ENCODE measurements around the gene CISD1.

The CISD1 gene

GRCh38 chr10:58266003-58266825 lies 2.7 kb upstream of the CISD1 start:
- peak; percentile 15 for DNase-seq

GRCh38 chr10:58266826-58267712 lies 1.9 kb upstream of the CISD1 start:
- DNase-seq = peak; percentile 14

DNA sequence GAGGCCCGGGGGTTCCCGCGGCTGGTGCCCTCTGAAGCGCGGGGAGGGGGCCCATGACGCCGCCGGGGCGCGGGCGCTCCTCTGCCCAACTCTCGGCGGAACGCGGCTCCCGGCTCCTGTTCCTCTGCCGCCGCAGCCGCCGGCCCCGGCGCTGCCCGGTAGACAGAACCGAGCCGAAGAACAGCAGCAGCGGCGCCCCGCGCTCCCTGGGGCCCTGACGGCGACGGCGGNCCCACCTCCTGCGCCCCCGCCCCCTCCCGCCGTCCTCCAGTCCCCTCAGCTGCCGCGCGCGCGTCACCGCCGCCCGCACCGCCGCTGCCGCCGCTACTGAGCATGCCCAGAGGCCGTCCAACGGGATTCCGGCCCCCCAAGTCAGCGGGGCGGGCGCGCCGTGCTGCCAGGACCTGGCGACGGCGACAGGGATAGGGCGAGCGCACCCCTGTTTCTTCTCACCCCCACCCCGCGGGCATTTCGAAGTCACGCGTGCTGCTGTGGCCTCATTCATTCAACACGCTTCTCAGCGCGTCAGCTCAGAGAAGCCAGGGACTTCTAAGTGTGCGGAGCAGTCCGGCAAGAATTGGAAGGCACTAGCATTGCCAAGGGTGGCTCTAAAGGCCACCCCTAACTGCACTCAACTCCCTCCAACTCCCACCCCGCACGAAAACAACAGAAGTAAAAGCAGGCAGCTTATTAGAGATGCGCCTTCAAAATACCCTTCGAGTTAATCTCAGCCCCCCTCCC lies 1.1 kb upstream of the CISD1 start, which contains the start of gene IPMK:
TSS of gene IPMK (minus strand) at position 182 of the 741 bp plus-strand sequence. CDS start 283 bp downstream, outside the sequence.
- peak; percentile 92 for DNase-seq

DNA sequence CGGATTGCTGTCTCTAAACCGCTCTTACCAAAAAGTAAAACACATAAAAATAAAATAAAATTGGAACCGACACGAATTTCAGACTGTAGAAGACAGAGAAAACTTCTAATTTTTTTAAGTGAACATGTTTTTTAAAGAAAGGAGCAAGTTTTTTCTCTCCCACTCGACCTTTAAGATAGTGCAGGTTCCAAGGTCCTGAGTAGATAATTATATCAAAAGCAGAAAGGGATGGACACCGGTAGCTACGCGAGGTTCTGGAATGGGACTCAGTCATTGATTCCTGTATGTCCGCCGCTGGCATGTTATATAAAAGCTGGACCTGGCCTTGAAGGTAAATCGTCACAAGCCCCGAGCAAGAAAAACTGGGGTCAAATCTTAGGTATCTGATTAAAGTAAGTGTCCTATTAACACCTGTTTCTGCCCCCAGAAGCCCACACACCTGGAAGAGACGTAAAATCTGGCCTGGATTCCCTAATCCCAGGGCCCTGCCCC lies 462 bp upstream of the CISD1 start:
- no peak for DNase-seq

DNA sequence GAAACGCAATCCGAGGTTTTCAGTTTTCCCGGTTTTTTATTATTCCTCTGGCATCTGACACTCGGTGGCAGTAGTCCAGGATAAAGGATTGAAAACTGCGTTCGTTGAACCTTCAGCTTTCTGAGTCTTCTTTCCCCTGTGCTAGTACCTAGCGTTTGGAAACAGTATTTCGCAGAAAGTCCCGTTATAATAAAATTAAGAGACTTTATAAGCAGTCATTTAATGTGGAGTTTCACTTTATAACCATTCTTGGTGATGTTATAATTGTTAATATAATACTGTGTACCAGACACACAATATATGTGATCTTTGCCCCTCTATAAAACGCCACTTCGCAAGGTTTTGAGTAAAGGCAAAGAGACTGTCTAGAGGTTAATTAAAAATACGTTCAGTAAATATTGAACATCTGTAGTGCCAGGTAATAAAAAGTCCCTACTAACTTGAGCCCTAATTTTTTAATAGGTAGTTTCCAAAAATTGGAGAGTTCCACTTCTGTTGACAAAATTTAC lies 874 bp downstream of the CISD1 start:
- DNase-seq = no peak

- no peak for DNase-seq
These were observed 6.3 kb downstream of the CISD1 start for GRCh38 chr10:58275261-58275660.

- DNase-seq = no peak
These were observed 6.9 kb downstream of the CISD1 start for GRCh38 chr10:58275908-58276307.

DNA sequence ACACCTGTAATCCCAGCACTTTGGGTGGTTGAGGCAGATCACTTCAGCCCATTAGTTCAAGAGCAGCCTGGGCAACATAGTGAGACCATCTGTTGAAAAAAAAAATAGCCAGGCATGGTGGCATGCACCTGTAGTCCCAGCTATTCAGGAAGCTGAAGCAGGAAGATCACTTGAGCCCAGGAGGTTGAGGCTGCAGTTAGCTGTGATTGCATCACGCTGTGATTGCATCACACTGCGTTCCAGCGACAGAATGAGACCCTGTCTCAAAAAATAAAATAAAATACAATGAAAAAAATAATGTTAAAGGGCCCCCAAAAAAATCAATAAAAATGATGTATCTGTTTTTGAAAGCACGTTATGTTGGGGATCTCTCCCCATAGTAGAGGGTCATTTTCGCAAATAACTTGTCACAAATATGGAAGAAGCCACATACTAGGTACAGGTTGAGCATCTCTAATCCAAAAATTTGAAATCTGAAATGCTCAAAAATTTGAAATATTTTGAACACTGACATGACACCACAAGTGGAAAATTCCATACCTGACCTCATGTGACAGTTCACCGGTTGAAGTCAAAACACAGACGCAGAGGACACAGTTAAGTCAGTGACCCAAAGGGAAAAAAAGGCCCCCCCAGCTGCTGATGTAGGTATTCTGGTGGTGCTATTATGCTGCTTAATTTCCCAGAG lies 9.5 kb downstream of the CISD1 start:
- DNase-seq = no peak

GRCh38 chr10:58278962-58279307 lies 10.0 kb downstream of the CISD1 start:
- no peak for DNase-seq

DNA sequence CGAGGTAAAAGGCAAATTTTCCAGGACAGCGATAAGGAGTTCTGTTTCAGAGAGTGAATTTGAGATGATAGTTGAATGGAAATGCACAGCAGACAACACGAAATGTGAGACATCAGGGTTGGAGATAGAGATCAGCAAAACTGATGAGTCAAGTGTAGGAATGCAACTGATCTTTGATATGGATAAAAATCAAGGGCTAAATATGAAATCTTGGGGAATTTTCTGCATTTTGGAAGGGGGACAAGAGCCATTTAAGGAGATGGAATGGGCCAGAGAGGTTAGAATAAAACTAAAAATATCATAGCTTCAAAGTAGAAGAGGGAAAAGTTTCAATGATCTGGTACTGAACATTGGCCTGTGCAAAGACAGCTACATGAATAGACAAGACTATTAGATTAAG lies 11.5 kb downstream of the CISD1 start:
- DNase-seq = no peak

DNA sequence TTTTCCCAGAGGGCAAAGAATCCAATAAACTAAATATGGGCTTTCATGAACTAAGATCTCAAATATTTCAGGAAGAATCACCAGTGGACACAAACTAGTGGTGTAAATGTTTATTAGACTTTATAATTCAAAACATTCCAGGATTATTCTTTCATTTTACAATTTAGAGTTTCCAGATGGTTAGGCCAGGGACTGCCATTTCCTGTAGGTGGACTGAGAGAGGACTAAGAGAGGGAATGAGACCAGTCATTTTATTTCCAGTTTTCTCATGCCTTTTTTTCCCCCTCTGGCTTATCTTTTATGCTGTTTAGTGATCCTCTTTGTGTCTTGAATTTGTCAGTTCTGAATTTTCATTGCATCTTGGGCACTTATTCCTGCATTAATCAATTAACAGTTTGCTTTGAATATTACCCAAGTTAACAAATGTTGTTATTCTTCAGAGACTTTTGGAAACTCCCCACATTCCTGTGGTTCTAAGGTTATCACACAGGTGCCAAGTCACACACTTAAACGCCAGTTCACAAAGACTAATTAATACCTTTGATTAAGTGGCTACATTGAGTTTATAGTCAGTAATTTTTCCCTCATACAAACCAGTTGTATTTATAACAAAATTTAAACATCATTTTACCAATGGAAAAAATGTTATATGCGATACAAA lies 12.3 kb downstream of the CISD1 start:
- DNase-seq = no peak

DNA sequence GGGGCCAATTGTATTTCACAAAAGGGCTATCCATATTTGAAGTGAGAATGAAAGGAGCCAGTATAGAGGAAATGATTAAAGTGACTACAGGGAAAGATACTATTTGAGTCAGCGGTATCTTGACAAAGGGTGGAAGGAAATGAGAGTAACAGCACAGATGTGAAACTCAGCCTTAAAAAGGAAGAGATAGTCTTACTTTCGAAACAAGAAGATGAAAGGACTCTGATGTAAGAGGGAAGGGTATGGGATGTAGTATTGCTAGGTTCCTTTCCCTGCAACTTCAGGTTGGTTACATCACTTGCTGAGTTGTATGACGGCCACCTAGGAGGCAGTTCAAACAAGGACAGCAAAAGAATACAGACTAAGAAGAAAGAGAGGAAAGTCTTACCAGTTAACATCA lies 13.7 kb downstream of the CISD1 start:
- peak; percentile 2 for DNase-seq

DNA sequence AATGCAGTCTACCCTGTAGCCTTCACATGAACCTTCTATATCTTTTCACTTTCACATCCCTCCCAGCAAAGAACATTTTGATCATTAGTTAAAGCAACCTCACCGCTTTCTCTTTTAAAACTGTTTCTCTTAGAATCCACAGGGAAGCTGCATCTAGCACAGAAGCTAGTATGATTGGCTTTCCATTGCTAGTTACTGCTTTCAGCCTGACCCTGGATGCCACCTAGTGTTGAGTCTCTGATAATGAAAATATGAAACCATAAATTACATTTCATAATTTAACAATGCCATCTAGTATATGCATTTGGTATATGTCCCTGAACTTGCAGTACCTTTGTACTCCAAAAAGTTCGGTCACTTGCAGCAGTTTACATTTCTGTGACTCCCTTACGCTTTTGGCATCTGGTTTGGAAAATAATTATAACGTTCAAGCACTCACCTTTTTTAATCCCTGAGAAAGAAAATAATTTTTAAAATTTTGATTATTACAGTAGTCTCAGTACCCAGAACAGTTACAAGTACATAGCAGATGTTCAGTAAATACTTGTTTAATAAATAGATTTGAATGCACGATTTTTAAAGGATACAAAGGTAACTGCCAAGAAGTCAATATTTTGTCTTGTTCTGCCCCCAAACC lies 22.7 kb downstream of the CISD1 start:
- DNase-seq = peak; percentile 17

- no peak for DNase-seq
These were observed 25.0 kb downstream of the CISD1 start for GRCh38 chr10:58293989-58294388.

DNA sequence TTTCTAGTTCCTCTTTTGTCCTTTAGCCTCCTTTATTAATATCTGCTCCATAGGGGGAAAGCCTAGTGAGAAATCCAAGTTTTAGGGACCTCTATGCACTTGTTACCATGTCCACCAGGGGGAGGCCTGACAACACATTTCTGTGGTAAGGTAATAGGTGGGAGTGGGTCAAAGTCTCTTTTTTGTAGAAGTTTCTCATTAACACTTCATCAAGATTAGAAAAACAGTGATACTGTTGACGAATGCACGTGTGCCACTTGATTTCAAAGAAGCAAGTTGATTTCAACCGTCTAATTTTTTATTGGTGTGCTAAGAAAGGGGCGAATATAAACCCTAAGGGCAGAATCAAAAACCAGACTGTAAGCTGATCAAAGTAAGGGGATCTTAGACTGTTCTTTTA lies 30.6 kb downstream of the CISD1 start:
- peak; percentile 28 for DNase-seq

DNA sequence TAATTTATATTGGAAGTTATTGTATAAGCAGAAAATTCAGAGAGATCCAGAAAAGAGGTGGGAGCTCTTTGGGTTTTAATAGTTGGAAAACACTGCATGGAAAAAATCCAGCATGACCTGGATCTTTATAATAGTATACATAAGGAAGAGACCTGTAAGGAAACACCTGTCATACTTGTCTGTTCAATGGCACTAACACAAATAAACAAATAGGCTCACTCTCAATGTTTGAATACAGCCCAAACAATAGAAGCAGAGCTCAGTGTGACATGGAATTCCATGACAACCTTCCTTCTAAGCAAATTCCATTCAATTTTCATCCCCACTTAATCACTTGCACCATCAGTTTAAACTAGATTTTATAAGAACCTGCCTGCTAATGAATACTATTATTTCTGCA lies 31.7 kb downstream of the CISD1 start:
- no peak for DNase-seq

GRCh38 chr10:58302254-58302653 lies 33.3 kb downstream of the CISD1 start:
- no peak for DNase-seq

DNA sequence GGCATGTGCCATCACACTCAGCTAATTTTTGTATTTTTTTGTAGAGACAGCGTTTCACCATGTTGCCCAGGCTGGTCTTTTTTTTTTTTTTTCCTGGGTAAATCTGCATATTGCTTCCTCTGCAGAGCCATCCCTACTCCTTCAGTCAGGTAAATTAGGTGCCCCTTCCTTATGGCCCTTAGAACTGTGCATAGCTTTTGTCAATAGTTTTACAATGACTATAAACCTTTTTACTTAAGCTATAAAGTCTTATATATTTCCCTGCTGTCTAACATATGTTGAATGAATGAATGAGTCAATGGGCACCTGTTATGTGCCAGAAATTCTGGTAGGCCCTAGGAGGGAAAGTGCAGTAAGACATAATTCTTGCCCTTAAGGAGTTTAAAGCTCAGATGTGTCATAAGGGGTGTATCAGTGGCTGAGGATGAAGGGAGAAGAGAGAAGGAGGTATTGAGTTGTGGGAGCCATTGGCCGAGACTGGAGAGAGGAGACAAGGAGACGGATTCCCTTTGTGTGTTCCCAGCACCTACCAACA lies 35.2 kb downstream of the CISD1 start:
- no peak for DNase-seq

DNA sequence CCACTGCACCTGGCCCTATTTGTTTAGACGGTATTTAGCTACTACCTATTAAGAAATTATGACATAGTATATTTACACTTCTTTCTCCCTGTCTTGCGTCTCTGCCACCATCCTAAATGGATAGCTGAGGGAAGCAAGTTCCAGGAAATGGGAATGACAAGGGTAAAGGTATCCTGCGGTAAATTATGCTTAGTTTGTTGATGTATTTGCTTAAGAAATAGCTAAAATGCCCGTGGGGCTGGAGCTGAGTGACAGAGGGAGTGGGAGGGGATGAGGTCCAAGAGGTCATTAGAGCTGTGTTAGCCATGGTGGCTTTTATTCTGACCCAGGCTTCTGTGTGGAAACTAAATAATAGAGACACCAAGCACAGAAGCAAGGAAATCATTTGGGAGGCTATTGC lies 36.9 kb downstream of the CISD1 start:
- DNase-seq = no peak

DNA sequence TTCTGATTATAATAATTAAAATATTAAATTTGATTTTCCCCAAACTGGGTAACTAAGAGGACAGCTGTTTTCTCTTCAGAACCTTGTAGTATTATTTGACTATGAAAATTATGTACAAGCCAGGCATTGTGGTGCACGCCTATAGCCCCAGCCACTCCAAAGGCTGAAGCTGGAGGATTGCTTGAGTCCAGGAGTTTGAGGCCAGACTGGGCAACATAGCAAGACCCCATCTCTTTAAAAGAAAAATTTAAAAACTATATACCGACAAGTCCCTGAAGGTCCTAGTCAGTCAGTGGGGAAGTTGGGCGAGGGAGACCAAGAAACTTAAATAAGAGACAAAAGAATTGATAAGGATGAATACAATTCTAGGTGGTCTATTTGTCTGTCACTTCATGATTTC lies 38.7 kb downstream of the CISD1 start:
- DNase-seq = no peak

GRCh38 chr10:58311026-58311425 lies 42.1 kb downstream of the CISD1 start:
- no peak for DNase-seq
